ENCODE data around the gene TIAM1.

Gene TIAM1

DNA sequence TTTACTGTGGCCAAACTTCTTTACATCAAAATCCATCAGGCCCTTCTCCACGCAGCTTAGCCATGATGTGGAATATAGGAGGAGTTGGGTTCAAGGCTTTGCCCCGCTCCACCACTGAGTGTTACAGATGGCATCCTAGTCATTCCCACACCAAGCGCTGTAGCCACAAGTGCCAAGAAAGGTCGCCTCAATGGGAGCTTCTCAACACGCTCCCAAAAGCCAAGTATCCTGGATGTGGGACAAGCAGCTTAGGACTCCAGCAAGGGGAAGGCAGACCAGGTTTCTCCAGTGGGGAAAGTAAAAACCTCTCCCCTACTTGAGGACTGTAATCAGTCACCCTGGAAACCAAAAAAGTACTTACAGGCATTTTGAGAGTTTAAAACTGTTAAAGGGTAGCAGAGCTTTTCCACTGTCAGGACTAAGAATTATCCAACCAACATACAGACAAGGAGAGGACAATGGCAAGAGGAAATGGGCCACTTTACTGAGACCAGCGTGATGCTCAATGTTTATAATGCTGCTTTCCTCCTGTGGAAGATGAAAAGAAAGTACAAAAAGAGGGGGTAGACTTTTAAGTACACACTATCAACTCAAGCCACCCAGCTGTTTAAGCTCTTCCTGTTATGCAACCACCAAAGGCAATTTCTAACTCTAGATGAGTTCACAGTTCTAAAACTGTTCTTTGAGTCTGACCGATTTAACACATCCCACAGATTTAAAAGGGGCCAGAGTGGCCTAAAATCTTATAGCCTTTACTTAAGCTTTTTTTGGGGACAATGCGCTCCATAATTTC is 185.1 kb downstream of the TIAM1 start:
- no peak for DNase-seq

GRCh38 chr21:31157756-31158155 is 186.3 kb downstream of the TIAM1 start:
- no peak for DNase-seq

DNA sequence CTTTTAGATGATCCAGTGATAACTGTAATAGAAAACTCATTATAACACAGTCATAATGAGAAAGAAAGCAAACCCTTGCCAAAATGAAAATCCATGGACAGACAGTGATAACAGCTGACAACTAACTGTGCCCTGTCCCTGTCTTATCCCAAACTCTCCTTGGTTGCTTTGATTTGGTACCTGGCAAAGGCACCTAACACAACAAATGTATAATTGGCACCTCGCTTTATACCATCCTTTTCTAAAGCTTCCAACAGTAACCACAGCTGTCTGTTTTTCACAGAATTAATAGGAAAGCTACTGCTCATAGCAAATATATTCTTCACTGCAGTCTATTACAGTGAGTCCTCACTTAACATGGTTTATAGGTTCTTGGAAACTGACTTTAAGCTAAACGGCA is 187.4 kb downstream of the TIAM1 start:
- DNase-seq, result no peak

GRCh38 chr21:31156169-31156568 is 187.9 kb downstream of the TIAM1 start:
- no peak for DNase-seq

- DNase-seq, result no peak
Observed at GRCh38 chr21:31151156-31152045, 192.7 kb downstream of the TIAM1 start.

DNA sequence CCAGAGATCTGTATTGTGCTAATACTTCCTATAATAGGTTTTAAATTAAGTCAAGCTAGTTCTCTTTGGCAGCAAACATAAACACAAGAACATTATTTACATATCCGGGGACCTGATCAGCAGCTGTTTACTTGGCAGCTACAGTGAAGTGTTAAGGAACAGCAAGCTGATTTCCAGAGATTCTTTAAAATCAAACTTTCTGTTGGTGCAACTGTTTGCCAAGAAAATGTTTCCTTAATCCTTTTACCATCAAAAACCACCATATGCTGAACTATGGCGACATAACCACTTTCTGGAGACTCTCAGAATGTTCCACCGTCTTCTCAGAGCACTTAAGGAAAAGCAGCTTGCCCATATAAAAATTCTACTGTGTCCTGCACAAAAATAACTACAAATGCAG is 198.8 kb downstream of the TIAM1 start:
- DNase-seq, result no peak

DNA sequence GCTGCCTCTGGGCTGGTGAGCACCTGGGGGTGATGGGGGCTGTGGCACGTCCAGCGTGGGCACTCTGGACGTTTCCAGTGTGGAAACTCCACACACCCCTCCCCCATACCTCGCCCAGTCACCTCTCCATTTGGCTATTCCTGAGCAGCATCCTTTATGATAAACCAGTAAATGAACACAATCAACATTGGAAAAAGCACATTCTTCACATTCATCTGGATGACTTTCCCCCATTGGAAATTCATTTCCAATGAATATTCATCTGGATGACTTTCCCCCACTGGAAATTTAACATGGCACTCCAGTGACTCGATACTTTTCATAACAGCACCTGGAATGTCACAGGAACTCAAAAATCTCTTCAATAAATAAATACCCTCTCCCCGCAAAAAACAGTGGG is 201.0 kb downstream of the TIAM1 start:
- no peak for DNase-seq

- DNase-seq, result no peak
Observed at GRCh38 chr21:31142600-31142999, 201.5 kb downstream of the TIAM1 start.

GRCh38 chr21:31141389-31142000 is 202.6 kb downstream of the TIAM1 start:
- no peak for DNase-seq

DNA sequence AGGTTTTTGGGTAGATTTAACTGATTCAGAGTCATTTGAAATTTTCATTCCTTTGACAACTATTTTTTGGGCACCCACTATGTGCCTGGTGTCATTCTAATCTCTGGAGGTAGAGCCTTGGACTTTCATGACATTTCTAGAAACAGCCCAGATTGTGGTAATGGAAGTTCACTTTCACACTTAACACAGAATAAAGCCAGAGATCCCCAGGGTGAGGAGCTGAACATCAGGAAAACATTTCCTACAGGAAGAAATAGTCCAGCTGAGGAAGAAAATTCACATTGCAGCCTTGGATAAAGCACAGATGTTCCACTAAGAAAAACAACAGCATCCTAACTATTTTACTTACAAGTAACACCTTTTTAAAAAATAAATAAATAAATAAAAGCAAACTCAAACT is 203.4 kb downstream of the TIAM1 start:
- no peak for DNase-seq

GRCh38 chr21:31140025-31140424 is 204.0 kb downstream of the TIAM1 start:
- no peak for DNase-seq

DNA sequence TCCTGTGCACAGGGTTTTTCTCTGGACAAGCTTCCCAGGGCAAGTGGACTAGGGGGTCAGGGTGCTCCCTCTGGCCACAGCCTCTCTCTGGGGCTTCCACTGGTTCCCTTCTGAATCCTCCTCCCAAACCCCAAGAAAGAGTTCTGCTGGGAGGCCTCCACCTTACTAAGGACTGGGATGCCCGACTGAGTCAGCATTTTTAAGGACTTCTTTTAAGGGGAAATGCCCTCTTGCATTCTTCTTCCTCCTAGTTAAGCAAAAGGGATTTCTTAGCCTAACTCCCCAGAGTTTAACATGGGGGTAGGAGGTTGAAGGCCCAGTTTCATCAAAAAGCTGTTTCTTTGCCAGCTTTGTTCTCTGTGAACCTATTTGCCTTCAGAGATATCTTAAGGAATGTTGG is 206.1 kb downstream of the TIAM1 start:
- no peak for DNase-seq

DNA sequence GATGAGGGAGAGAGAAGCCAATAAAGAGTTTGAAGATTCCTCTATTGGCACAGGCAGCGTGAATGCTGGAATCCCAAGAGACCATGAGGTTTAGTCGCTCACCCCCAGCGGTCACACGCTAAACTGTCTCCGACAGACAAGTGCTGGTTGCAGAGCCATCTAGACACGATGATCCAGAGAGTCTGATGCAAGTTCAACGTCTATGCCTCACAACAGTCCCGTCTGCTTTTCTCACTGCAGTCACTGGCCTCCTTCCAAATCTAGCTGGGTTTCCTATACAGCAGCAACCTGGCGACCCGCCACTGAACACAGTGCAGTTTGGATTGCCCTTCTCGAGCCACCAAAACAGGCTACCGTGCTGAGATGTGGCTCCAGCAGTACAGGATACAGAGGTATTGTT is 207.2 kb downstream of the TIAM1 start:
- DNase-seq, result no peak

DNA sequence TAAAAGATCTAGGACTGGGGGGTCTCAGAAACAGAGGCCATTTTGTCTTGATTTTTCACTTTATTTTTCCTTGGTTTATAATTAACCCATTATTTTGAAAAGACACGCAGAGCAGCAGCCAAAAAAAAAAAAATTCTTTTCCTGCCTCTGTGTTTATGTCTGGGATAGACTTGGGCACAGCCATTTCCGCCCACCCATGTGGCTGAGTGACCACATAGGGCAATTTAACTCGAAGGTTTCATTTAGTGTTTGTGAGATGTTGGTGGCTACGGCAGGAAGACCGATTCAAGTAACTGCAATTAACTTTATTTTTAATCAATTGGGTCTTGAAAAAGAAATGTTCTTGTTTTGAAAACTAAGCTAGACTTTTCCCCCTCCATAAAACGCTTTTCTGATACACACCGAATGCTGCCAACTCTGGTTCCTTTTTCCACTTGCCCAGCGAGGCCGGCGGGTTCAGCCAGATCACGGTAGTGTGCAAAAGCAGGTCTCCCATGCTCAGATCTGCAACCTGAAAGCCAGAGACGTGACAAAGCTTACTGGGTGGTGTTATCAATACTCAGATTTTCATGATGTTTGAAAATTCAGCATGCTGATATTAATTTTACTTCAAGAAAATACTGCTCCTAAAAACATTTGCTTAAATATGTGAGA is 208.4 kb downstream of the TIAM1 start:
- DNase-seq, result no peak

DNA sequence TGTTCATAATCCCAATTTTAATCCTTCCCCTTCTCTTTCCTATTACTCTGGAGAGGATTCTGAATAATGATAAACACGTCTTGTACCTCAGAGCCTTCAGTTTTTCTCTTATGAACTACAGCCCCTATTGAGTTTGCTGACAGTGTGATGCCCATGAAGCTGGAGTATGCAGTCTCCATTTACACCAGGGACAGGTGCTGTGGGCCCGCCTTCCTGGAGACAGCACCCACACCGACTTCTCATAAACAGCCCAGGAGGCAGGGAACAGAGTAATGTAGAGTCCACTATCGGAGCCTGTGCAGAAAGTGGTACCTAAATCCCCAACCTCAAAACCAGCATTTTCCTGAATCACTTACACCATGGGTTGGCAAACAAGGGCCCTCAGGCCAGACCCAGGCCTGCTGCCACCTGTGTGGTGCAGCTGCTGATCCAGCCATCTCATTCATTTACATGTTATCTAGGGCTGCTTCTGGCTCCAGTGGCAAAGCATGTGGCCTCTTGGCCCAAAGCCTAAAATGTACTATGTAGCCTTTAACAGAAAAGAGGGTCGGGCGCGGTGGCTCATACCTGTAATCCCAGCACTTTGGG is 210.7 kb downstream of the TIAM1 start:
- no peak for DNase-seq

DNA sequence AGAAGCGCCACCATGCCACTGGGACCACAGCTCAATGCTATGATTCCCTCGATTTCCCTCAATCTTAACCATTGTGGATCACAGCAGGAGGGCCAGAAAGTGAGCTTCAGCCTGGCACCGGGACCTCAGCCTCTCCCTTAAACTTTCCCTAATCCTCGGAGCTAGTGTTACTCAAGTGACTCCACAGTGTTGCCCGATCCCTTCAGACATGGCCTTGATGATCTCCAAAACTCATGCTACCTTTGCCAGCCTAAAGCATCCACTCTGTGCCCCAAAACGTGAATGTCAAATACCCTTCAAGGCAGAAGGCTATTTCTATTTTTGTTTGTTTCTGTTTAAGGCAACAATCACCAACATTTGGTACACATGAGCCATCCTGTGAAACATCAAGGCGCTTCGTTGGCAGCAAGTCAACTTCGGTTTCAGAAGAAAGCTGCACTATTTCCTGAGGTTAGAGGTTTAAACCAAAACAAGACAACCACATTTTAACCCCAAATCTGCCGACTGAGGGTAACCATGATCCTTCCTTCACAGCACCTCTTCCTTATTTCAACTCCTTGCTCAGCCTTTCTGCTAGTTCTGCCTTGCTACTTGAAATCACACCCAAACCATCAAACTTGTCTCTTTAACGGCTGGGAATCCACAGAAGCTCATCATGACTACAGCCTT is 211.4 kb downstream of the TIAM1 start:
- no peak for DNase-seq

GRCh38 chr21:31130821-31131220 is 213.2 kb downstream of the TIAM1 start:
- DNase-seq, result no peak

GRCh38 chr21:31128234-31128633 is 215.8 kb downstream of the TIAM1 start:
- no peak for DNase-seq

DNA sequence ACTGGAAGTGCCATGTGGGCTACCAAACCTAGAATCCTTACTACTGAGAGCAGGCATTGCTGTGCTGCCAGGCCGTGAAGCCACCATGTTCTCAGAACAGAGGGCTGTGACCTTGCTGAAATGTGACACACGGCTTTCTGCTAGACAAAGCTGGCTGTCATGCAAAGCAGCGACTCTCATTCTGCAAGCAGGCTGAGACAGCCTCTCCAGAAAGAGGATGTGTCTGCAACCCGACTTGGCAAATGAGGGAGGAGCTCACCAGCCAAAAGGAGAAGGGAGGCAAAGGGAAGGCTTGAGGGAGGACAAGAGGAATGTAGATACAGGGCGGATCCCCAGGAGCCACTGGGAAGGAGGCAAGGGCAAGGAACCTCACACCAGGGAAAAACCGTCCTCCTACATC is 220.1 kb downstream of the TIAM1 start:
- DNase-seq, result no peak

- no peak for DNase-seq
Observed at GRCh38 chr21:31119199-31119598, 224.9 kb downstream of the TIAM1 start.

- DNase-seq, result no peak
Observed at GRCh38 chr21:31117128-31117916, 226.7 kb downstream of the TIAM1 start.

All from SIG-M5 (cell line).